ENCODE measurements around the gene CMSS1.

DNA sequence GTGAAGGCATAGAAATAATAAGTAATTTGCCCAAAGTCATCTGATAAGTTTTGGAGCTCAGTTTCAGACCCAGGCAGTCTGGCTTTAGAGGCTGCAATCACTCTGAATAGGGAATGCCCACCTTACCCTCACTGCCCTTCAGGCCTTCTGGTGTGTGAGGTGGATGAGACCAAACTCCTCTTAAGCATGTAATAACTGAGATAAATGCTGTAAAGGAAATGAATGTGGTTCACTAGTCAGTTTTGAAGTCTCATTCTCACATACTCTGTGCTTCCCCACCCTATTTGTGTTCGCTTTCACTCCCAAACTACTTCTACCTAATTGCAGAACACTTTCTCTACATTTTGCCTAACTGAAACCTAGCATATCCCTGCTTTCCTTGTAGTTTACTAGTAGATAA is 152.5 kb downstream of the CMSS1 start:
- no peak for TF ChIP-seq CTBP1 (IDR thresholded peaks at IDR 0.05; ENCODE audit: borderline replicate concordance)
- TF ChIP-seq ARNT (IDR thresholded peaks at IDR 0.05): no peak
- no peak for TF ChIP-seq FOXK2 (IDR thresholded peaks at IDR 0.05)
- TF ChIP-seq FOXM1 (IDR thresholded peaks at IDR 0.05; ENCODE audit: borderline replicate concordance): no peak
- TF ChIP-seq TARDBP (IDR thresholded peaks at IDR 0.05): no peak
- TF ChIP-seq BHLHE40 (IDR thresholded peaks at IDR 0.05; ENCODE audit: borderline replicate concordance): no peak
- TF ChIP-seq HDGF (IDR thresholded peaks at IDR 0.05; ENCODE audit: borderline replicate concordance): no peak
- no peak for TF ChIP-seq LEF1 (IDR thresholded peaks at IDR 0.05; ENCODE audit: borderline replicate concordance)
- no peak for TF ChIP-seq L3MBTL2 (conservative IDR thresholded peaks at IDR 0.05)
- no peak for TF ChIP-seq SUZ12 (IDR thresholded peaks at IDR 0.05)
- TF ChIP-seq SP1 (IDR thresholded peaks at IDR 0.05): no peak
- TF ChIP-seq NFRKB (IDR thresholded peaks at IDR 0.05): no peak
- no peak for TF ChIP-seq ELF4 (IDR thresholded peaks at IDR 0.05)
- TF ChIP-seq FOXA1 (IDR thresholded peaks at IDR 0.05): no peak
